Glomerular endothelial cell (primary cell): ENCODE data around the gene UBAP1. TPM values are rescaled to one million over a fixed set of nuclear protein-coding genes. Genes with fewer than 3 reads are reported as not detected.
A peak's percentile ranks its signal among the peaks of the same experiment; 100 is the strongest.
"Not testable (repeated sequence)": the region's sequence is repeated elsewhere in the genome, so short reads cannot be mapped to it uniquely, and the experiment has no call there.

ENCODE experiments used
- DNase-seq: peaks from one replicate; pipeline ENCODE4 v3.0.0-alpha.2; 2011; ENCODE audit warnings: low read depth, low spot score; ENCODE audit errors: extremely low read depth
- total RNA-seq: library from RNA; depleted of rRNA; stranded (reverse); fragments of >200 nt; gene quantifications from 2 replicates; pipeline ENCODE4 v1.2.3, GENCODE V29; 2015

UBAP1 gene
- total RNA-seq: 30.6 and 34.5 TPM in 2 replicates

GRCh38 chr9:34178436-34179212, at the start of gene UBAP1:
UBAP1 (plus strand) TSS chr9:34179043; CDS start chr9:34220915, 41,872 bp downstream.
- DNase-seq: peak; percentile 85

- no peak for DNase-seq
Measured at GRCh38 chr9:34131571-34131970, 47.3 kb upstream of the UBAP1 start.

- DNase-seq: no peak
Measured at GRCh38 chr9:34133436-34133949, 45.4 kb upstream of the UBAP1 start.

GRCh38 chr9:34134521-34134920, 44.3 kb upstream of the UBAP1 start:
- no peak for DNase-seq

- not testable (repeated sequence) for DNase-seq
Measured at GRCh38 chr9:34138644-34139043, 40.2 kb upstream of the UBAP1 start.

- no peak for DNase-seq
Measured at GRCh38 chr9:34139477-34140146, 39.2 kb upstream of the UBAP1 start.

GRCh38 chr9:34140853-34141252, 38.0 kb upstream of the UBAP1 start:
- no peak for DNase-seq

- no peak for DNase-seq
Measured at GRCh38 chr9:34143116-34143515, 35.7 kb upstream of the UBAP1 start.

- no peak for DNase-seq
Measured at GRCh38 chr9:34145165-34145564, 33.7 kb upstream of the UBAP1 start.

GRCh38 chr9:34151398-34151797, 27.4 kb upstream of the UBAP1 start:
- no peak for DNase-seq

- DNase-seq: no peak
Measured at GRCh38 chr9:34154057-34154456, 24.8 kb upstream of the UBAP1 start.

- DNase-seq: no peak
Measured at GRCh38 chr9:34157318-34157717, 21.5 kb upstream of the UBAP1 start.

GRCh38 chr9:34157898-34158297, 20.9 kb upstream of the UBAP1 start:
- no peak for DNase-seq

- DNase-seq: no peak
Measured at GRCh38 chr9:34158362-34158869, 20.4 kb upstream of the UBAP1 start.

GRCh38 chr9:34163434-34163833, 15.4 kb upstream of the UBAP1 start:
- DNase-seq: no peak

- DNase-seq: no peak
Measured at GRCh38 chr9:34169125-34169524, 9.7 kb upstream of the UBAP1 start.

GRCh38 chr9:34170237-34170991, 8.4 kb upstream of the UBAP1 start:
- no peak for DNase-seq

- DNase-seq: no peak
Measured at GRCh38 chr9:34171753-34172535, 6.9 kb upstream of the UBAP1 start.

GRCh38 chr9:34176089-34176488, 2.8 kb upstream of the UBAP1 start:
- DNase-seq: no peak
